ENCODE measurements around the gene PDE4DIP.
A peak's percentile ranks its signal among the peaks of the same experiment; 100 is the strongest.
"Not testable (repeated sequence)": the region's sequence is repeated elsewhere in the genome, so short reads cannot be mapped to it uniquely, and the experiment has no call there.

Gene PDE4DIP

DNA sequence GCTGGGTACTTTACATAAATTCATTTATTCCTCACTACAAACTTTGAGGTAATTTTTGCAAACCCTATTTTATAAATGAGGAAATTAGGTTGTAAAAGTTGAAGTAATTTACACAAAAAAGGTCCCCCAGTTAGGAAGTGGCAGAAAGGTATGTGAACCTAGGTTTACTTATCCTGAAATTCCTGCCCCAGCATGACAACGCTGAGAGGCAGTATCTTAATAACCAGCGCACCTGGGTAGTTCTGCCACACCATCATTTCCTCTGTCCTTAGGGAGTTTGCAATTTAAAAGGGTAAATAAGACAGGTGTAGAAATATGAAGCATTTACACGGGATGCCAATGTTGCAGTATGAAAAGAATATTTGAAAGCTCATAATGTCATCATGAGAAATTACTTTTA is 79.6 kb downstream of the PDE4DIP start:
- H3K4me2 ChIP-seq (ENCODE audit: low read length); H3K79me2 ChIP-seq; H3K36me3 ChIP-seq (ENCODE audit: control insufficient read depth, insufficient read depth, low read length); H3K27ac ChIP-seq; H3K4me1 ChIP-seq; H3K4me3 ChIP-seq (ENCODE audit: low read depth, low read length); H3K9me3 ChIP-seq (ENCODE audit: control insufficient read depth, low read length); H3K9ac ChIP-seq; H2AFZ ChIP-seq; H3K27me3 ChIP-seq (ENCODE audit: control insufficient read depth, insufficient read depth, low read length): not testable (repeated sequence)

DNA sequence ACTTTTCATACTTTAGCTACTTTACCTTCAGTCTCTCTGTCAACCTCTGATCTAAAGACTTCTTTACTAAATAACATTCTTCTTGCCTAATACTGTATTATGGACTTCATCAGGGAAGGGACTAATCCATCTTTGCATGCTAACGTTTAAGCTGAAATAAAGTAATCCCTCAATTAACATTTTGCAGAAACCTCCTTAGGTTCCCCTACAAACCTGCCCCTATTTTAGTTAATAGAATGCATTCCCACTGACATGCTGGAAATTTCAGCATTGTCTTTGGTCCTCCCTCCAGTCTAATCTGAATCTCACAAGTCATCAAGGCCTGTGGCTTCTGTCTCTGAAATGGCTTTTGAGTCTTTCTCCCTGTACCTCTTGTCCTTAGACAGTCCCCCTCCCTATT is 83.4 kb downstream of the PDE4DIP start:
- not testable (repeated sequence) for H3K27ac ChIP-seq; H3K79me2 ChIP-seq; H2AFZ ChIP-seq; H3K9ac ChIP-seq; H3K27me3 ChIP-seq (ENCODE audit: control insufficient read depth, insufficient read depth, low read length); H3K9me3 ChIP-seq (ENCODE audit: control insufficient read depth, low read length); H3K4me3 ChIP-seq (ENCODE audit: low read depth, low read length); H3K4me1 ChIP-seq; H3K4me2 ChIP-seq (ENCODE audit: low read length); H3K36me3 ChIP-seq (ENCODE audit: control insufficient read depth, insufficient read depth, low read length)

DNA sequence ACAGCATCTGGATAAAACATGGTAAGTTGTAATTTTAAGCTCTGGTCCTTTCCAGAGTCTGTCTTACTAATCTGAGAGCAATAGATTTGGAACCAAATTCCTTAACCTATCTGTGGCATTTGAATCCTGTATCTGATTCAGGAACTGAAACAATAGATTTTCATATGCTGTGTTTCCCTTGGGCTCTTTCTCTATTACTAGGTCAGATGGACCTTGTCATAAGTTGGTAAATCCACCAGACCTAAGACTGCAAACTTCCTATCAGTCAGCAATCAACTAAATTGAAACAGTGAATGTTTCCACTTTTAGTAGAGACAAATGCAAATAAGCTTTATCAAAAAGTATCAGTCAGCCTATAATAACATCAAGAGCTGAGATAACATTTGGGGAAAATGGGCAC is 85.0 kb downstream of the PDE4DIP start:
- not testable (repeated sequence) for H2AFZ ChIP-seq; H3K9me3 ChIP-seq (ENCODE audit: control insufficient read depth, low read length); H3K4me2 ChIP-seq (ENCODE audit: low read length); H3K36me3 ChIP-seq (ENCODE audit: control insufficient read depth, insufficient read depth, low read length); H3K9ac ChIP-seq; H3K4me1 ChIP-seq; H3K27me3 ChIP-seq (ENCODE audit: control insufficient read depth, insufficient read depth, low read length); H3K4me3 ChIP-seq (ENCODE audit: low read depth, low read length); H3K27ac ChIP-seq; H3K79me2 ChIP-seq

DNA sequence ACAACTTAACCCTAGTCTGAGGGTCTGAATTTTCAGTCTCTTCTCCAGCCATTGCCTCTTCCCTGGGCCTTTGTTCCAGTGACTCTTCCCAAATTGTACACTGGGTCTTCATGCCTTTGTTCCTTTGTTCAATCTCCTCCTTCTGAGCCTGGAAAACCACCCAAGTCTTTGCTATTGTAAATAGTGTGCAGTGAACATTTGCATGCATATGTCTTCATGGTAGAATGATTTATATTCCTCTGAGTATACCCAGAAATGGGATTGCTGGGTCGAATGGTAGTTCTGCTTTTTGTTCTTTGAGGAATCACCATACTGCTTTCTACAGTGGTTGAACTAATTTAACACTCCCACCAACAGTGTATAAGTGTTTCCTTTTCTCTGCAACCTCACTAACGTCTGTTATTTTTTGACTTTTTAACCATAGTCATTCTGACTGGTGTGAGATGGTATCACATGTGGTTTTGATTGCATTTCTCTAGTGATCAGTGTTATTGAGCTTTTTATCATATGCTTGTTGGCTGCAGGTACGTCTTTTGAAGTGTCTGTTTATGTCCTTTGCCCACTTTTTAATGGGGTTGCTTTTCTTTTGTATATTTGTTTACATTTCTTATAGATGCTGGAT is 91.3 kb downstream of the PDE4DIP start:
- H3K9ac ChIP-seq; H3K4me1 ChIP-seq; H3K4me3 ChIP-seq (ENCODE audit: low read depth, low read length); H3K27me3 ChIP-seq (ENCODE audit: control insufficient read depth, insufficient read depth, low read length); H3K27ac ChIP-seq; H3K4me2 ChIP-seq (ENCODE audit: low read length); H3K36me3 ChIP-seq (ENCODE audit: control insufficient read depth, insufficient read depth, low read length); H2AFZ ChIP-seq; H3K9me3 ChIP-seq (ENCODE audit: control insufficient read depth, low read length); H3K79me2 ChIP-seq: not testable (repeated sequence)

DNA sequence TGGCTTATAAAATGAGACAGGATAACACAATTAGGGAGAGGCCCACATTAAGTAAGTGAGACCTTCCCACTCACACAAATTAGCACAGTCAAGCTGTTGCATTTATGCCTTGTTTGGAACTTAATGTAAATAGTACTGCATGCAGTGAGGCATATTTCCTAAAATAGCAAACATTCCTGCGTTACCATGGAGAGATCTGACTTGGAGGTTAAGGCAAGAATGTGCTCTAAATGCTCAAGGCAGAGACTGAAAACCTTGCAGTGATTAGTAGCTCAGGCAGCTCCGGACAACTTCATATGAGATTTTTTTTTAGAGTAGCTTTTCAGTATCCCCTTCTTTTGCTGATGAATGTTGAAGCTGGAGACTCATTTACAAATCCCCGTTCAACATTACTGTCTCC is 98.7 kb downstream of the PDE4DIP start:
- not testable (repeated sequence) for H3K79me2 ChIP-seq; H3K9ac ChIP-seq; H3K9me3 ChIP-seq (ENCODE audit: control insufficient read depth, low read length); H2AFZ ChIP-seq; H3K27me3 ChIP-seq (ENCODE audit: control insufficient read depth, insufficient read depth, low read length); H3K36me3 ChIP-seq (ENCODE audit: control insufficient read depth, insufficient read depth, low read length); H3K4me1 ChIP-seq; H3K27ac ChIP-seq; H3K4me2 ChIP-seq (ENCODE audit: low read length); H3K4me3 ChIP-seq (ENCODE audit: low read depth, low read length)

DNA sequence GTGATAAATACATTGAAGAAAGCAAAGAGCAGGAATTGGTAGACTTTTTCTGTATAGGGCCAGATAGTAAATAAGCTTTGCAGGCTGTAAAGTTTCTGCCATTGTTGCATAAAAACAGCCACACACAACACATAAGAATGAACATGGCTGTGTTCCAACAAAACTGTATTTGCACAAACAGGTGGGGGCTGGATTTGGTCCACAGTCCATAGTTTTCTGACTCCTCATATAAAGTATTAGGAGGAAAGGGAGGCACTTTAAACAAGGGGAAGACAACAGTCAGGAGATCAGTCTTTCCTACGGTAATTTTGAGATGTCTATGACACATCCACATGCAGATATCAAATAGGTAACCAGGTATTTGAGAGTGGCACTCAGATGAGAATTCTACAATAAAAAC is 100.9 kb downstream of the PDE4DIP start:
- not testable (repeated sequence) for H3K27me3 ChIP-seq (ENCODE audit: control insufficient read depth, insufficient read depth, low read length); H3K9me3 ChIP-seq (ENCODE audit: control insufficient read depth, low read length); H2AFZ ChIP-seq

DNA sequence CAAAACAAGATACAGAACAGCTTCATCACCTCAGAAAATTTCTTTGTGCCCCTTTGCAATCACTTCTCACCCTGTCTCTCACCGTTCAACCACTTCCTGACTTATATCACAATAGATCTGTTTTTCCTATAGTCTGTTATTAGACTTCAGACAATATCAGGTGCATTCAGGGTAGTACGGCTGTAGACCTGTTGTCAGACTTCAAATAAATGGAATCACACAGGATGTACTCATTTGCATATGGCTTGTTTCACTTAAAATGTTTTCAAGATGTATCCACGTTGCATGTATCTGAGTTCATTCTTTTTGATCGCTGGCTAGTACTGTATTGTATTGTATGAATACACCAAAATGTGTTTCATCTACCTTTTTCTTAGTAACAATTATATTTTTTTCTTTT is 104.5 kb downstream of the PDE4DIP start:
- H3K36me3 ChIP-seq (ENCODE audit: control insufficient read depth, insufficient read depth, low read length); H3K9me3 ChIP-seq (ENCODE audit: control insufficient read depth, low read length); H3K27me3 ChIP-seq (ENCODE audit: control insufficient read depth, insufficient read depth, low read length); H3K27ac ChIP-seq; H3K4me3 ChIP-seq (ENCODE audit: low read depth, low read length); H3K79me2 ChIP-seq; H3K4me2 ChIP-seq (ENCODE audit: low read length); H3K4me1 ChIP-seq; H3K9ac ChIP-seq; H2AFZ ChIP-seq: not testable (repeated sequence)

More for the DNA sequence above, 100.9 kb downstream of the PDE4DIP start:
- not testable (repeated sequence) for H3K4me2 ChIP-seq (ENCODE audit: low read length); H3K27ac ChIP-seq; H3K4me3 ChIP-seq (ENCODE audit: low read depth, low read length); H3K36me3 ChIP-seq (ENCODE audit: control insufficient read depth, insufficient read depth, low read length); H3K9ac ChIP-seq; H3K4me1 ChIP-seq; H3K79me2 ChIP-seq

DNA sequence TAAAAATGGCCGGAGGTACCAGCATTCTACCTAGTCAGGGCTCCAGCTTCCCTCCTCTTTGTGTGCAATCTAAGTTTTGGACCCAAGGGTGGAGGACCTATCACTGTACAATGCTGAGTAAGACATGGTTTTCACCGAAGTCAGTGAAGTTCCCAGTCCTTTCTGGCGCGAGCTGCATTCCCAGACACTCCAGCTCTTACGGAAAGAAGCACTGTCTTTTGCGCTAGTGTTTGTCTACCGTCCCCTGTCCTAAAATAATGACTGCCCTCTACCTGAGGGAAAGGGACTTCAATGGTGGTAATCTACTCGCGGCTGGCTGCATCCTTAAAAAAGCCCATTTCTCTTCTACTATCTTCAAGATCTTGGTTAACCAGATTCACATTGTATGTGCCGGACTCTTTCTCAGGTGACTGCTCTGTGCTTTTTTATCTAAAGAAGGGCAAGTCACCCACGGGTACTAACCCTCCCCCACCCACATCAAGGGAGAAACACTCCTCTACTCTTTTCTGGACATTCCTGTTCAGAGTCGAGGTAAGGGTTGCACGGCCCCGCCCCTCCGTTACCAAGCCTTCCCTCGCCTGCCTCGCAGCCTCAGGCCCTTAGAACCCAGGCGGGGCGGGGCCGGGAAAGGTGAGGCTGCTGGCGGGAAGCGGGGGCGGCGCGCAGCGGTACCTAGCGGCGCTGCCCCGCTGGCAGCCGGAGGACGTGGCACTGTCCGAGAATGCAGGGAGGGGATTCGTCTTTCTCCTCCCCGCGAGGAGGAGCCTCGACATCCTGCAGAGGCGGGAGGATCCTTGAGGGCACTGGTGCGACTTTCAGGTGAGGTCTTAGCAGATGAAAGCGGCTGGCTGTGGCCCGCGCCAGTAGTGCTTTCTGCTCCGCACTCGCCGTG is 107.4 kb downstream of the PDE4DIP start:
- H3K4me3 ChIP-seq (ENCODE audit: low read depth, low read length): peak overlapping the region; percentile 60
- H3K27me3 ChIP-seq (ENCODE audit: control insufficient read depth, insufficient read depth, low read length); H3K9me3 ChIP-seq (ENCODE audit: control insufficient read depth, low read length); H3K4me2 ChIP-seq (ENCODE audit: low read length); H3K79me2 ChIP-seq; H3K36me3 ChIP-seq (ENCODE audit: control insufficient read depth, insufficient read depth, low read length); H3K4me1 ChIP-seq; H3K9ac ChIP-seq: not testable (repeated sequence)
- H2AFZ ChIP-seq: peak overlapping the region; percentile 68
- peak overlapping the region; percentile 88 for H3K27ac ChIP-seq

DNA sequence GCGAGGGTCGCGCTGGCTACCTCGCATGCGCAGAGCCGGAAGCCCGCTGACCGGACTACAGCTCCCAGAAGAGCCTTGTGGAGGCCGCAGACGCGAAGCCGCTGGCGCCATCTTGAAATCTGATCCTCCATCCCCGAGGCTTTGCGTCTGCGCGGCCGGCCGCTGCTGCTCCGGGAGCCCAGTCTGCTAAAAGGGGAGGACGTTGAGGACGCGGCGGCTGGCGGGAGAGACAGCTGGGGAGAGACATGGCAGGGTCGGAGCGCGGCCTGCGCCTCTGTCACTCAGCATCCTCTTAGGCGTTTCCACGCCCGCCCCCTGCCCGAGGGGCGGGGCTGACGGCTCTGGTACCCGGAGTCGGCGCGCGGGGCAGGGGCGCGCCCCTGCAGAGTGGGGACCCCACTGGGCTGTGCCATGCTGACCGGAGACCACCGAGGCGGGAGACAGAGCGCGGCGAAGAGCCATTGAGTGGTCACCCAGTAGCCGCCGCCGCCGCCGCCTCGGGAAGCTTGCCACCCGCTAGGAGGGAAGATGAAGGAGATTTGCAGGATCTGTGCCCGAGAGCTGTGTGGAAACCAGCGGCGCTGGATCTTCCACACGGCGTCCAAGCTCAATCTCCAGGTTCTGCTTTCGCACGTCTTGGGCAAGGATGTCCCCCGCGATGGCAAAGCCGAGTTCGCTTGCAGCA is 108.2 kb downstream of the PDE4DIP start:
- Histone ChIP-seq H3K4me3 (ENCODE audit: low read depth, low read length) (peak overlapping the region; percentile 60), H3K4me2 (ENCODE audit: low read length) (peak overlapping the region; percentile 75), H2AFZ (peak overlapping the region; percentile 38), H3K27ac (peak overlapping the region; percentile 88)
- not testable (repeated sequence) for H3K79me2 ChIP-seq; H3K27me3 ChIP-seq (ENCODE audit: control insufficient read depth, insufficient read depth, low read length); H3K9ac ChIP-seq; H3K4me1 ChIP-seq; H3K9me3 ChIP-seq (ENCODE audit: control insufficient read depth, low read length); H3K36me3 ChIP-seq (ENCODE audit: control insufficient read depth, insufficient read depth, low read length)

DNA sequence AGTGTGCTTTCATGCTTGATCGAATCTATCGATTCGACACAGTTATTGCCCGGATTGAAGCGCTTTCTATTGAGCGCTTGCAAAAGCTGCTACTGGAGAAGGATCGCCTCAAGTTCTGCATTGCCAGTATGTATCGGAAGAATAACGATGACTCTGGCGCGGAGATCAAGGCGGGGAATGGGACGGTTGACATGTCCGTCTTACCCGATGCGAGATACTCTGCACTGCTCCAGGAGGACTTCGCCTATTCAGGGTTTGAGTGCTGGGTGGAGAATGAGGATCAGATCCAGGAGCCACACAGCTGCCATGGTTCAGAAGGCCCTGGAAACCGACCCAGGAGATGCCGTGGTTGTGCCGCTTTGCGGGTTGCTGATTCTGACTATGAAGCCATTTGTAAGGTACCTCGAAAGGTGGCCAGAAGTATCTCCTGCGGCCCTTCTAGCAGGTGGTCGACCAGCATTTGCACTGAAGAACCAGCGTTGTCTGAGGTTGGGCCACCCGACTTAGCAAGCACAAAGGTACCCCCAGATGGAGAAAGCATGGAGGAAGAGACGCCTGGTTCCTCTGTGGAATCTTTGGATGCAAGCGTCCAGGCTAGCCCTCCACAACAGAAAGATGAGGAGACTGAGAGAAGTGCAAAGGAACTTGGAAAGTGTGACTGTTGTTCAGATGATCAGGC is 108.8 kb downstream of the PDE4DIP start:
- H3K27me3 ChIP-seq (ENCODE audit: control insufficient read depth, insufficient read depth, low read length); H3K9ac ChIP-seq; H3K4me1 ChIP-seq; H3K79me2 ChIP-seq; H3K9me3 ChIP-seq (ENCODE audit: control insufficient read depth, low read length); H3K36me3 ChIP-seq (ENCODE audit: control insufficient read depth, insufficient read depth, low read length): not testable (repeated sequence)
- Histone ChIP-seq H3K4me3 (ENCODE audit: low read depth, low read length) (peak overlapping the region; percentile 60), H2AFZ (peak overlapping the region; percentile 38), H3K27ac (peak overlapping the region; percentile 47), H3K4me2 (ENCODE audit: low read length) (peak overlapping the region; percentile 75)
